HCT116 (cell line): ENCODE measurements around the gene PTBP1. TPM values are rescaled to one million over a fixed set of nuclear protein-coding genes. Genes with fewer than 3 reads are reported as not detected.

Experiments used
- ATAC-seq: fragments of 200-7000 bp; cut with Tn5 transposase; 2 replicates; pipeline ENCODE4 v1.9.1; 2020; ENCODE audit warnings: mild to moderate bottlenecking, moderate library complexity
- BruUV-seq: library from RNA; stranded (reverse); fragments of 400-500 nt; replicated peaks from 2 replicates; lab custom pipeline; 2021; lab: Mats Ljungman, UMichigan
- CTCF ChIA-PET: fragments of 300-600 bp; sonication (Branson Sonifier 250); formaldehyde crosslinking; loops from one replicate; lab custom pipeline; 2021; ENCODE audit warnings: antibody characterized with exemption; lab: Charles Lee
- POLR2A ChIA-PET: fragments of 300-600, 350-600 bp; sonication (Branson Sonifier 250); formaldehyde crosslinking; loops from one replicate; lab custom pipeline; 2021; ENCODE audit warnings: antibody characterized with exemption; lab: Charles Lee
- RAD21 ChIA-PET, 2 experiments: fragments of 300-600 bp; sonication (Branson Sonifier 250); formaldehyde crosslinking; loops; one replicate each; lab custom pipeline; 2023; ENCODE audit warnings: low total read pairs in 2 of 2; ENCODE audit not compliant: uncharacterized antibody in 2 of 2, unreplicated experiment in 2 of 2, low non-redundant PET in 1 of 2; lab: Charles Lee
- DNase-seq: peaks from one replicate; pipeline ENCODE4 v3.0.0-alpha.2; 2010; ENCODE audit warnings: low read depth, low spot score
- H2AFZ ChIP-seq: fragments of 200-600 bp; shearing (Covaris generic), sonication (generic); 2 replicates; pipeline ENCODE4 v1.6.1; 2017; ENCODE audit warnings: low read depth, mixed run types, mixed read lengths, antibody characterized with exemption, low read length; ENCODE audit not compliant: poor library complexity, severe bottlenecking
- H3K27ac ChIP-seq: 2 replicates; pipeline ENCODE4 v1.5.1; 2012; ENCODE audit warnings: low read depth, low read length
- H3K27me3 ChIP-seq: fragments of 200-600 bp; sonication (generic); 2 replicates; pipeline ENCODE4 v1.6.1; 2016; ENCODE audit warnings: mixed run types, low read length, mixed read lengths; ENCODE audit not compliant: insufficient read depth
- H3K36me3 ChIP-seq, 2 experiments: fragments of 200-500 bp in 1 of 2; fragments of 200-600 bp in 1 of 2; sonication (Bioruptor generic) in 1 of 2; sonication (generic) in 1 of 2; 2 replicates each; pipeline versions ENCODE4 v1.5.1 to v1.6.1; 2014 to 2016; ENCODE audit warnings: low read length in 2 of 2, inconsistent platforms in 1 of 2, mixed read lengths in 1 of 2, mixed run types in 1 of 2; ENCODE audit not compliant: insufficient read depth in 2 of 2, control insufficient read depth in 1 of 2
- H3K4me1 ChIP-seq, 2 experiments: fragments of 200-600 bp in 1 of 2; sonication (generic) in 1 of 2; 2 replicates each; pipeline versions ENCODE4 v1.5.1 to v1.6.1; 2012 to 2017; ENCODE audit warnings: low read length in 2 of 2, inconsistent platforms in 1 of 2, mild to moderate bottlenecking in 1 of 2, mixed read lengths in 1 of 2, mixed run types in 1 of 2, moderate library complexity in 1 of 2; ENCODE audit not compliant: insufficient read depth in 2 of 2, control insufficient read depth in 1 of 2
- H3K4me2 ChIP-seq: fragments of 200-600 bp; sonication (generic); 2 replicates; pipeline ENCODE4 v1.6.1; 2017; ENCODE audit warnings: mixed run types, low read length, mixed read lengths
- H3K4me3 ChIP-seq, 2 experiments: fragments of 200-600 bp in 1 of 2; sonication (generic) in 1 of 2; replicated peaks in 1 of 2; 2 replicates each; pipeline ENCODE4 v1.5.1; 2011 to 2016; ENCODE audit warnings: low read length in 2 of 2, control low read depth in 1 of 2, low read depth in 1 of 2, mild to moderate bottlenecking in 1 of 2, mixed read lengths in 1 of 2, mixed run types in 1 of 2
- H3K79me2 ChIP-seq: fragments of 200-600 bp; sonication (generic); 2 replicates; pipeline ENCODE4 v1.6.1; 2017; ENCODE audit warnings: mild to moderate bottlenecking, mixed run types, low read length, moderate library complexity, mixed read lengths; ENCODE audit not compliant: insufficient read depth
- H3K9ac ChIP-seq: fragments of 200-600 bp; sonication (generic); 2 replicates; pipeline ENCODE4 v1.6.1; 2016; ENCODE audit warnings: low read length, mixed read lengths
- H3K9me2 ChIP-seq: fragments of 200-600 bp; sonication (generic), shearing (Covaris generic); 2 replicates; pipeline ENCODE4 v1.6.1; 2017; ENCODE audit warnings: mixed run types, mild to moderate bottlenecking, moderate library complexity; ENCODE audit not compliant: insufficient read depth
- H3K9me3 ChIP-seq, 2 experiments: fragments of 200-500 bp in 1 of 2; fragments of 200-600 bp in 1 of 2; sonication (Bioruptor generic) in 1 of 2; sonication (generic) in 1 of 2; 2 replicates each; pipeline ENCODE4 v1.6.1; 2014 to 2017; ENCODE audit warnings: low read length in 2 of 2, mixed read lengths in 2 of 2, inconsistent platforms in 1 of 2, low read depth in 1 of 2, mild to moderate bottlenecking in 1 of 2, mixed run types in 1 of 2, moderate library complexity in 1 of 2; ENCODE audit not compliant: control insufficient read depth in 1 of 2, insufficient read depth in 1 of 2
- H4K20me1 ChIP-seq: fragments of 200-600 bp; sonication (generic), shearing (Covaris generic); 2 replicates; pipeline ENCODE4 v1.6.1; 2017; ENCODE audit warnings: mixed run types, mild to moderate bottlenecking, moderate library complexity; ENCODE audit not compliant: insufficient read depth
- CBX3 ChIP-seq: IDR thresholded peaks from 2 replicates; pipeline ENCODE4 v1.6.1; 2012; ENCODE audit warnings: low read depth
- CEBPB ChIP-seq: IDR thresholded peaks from 2 replicates; pipeline ENCODE4 v1.6.1; 2012; ENCODE audit warnings: low read depth
- FOSL1 ChIP-seq: IDR thresholded peaks from 2 replicates; pipeline ENCODE4 v1.6.1; 2012; ENCODE audit warnings: low read depth
- POLR2AphosphoS5 ChIP-seq: IDR thresholded peaks from 2 replicates; pipeline ENCODE4 v1.6.1; 2011; ENCODE audit warnings: mild to moderate bottlenecking, low read depth, low read length, moderate library complexity
- SIN3A ChIP-seq: IDR thresholded peaks from 2 replicates; pipeline ENCODE4 v1.6.1; 2012; ENCODE audit warnings: low read depth
- ZFX ChIP-seq: fragments of 450-650 bp; IDR thresholded peaks from 2 replicates; pipeline ENCODE4 v1.6.1; 2017
- ZNF274 ChIP-seq: fragments of 200-500 bp; sonication (Bioruptor generic); IDR thresholded peaks from 2 replicates; pipeline ENCODE4 v1.6.1; 2014; ENCODE audit warnings: mild to moderate bottlenecking, low read depth, low read length, inconsistent platforms
- intact Hi-C: fragments of 100-400 bp; cut with micrococcal nuclease; formaldehyde crosslinking; loops from 2 replicates; pipeline ENCODE4 v1.10.0; 2022
- total RNA-seq: library from RNA; stranded (reverse); gene quantifications from one replicate; pipeline ENCODE4 v1.2.1, GENCODE V29; 2021; ENCODE audit not compliant: unreplicated experiment
- TF ChIP-seq, protein P1 (sequence below): IDR thresholded peaks from 2 replicates; pipeline ENCODE4 v1.6.1; 2012; ENCODE audit warnings: low read depth
- TF ChIP-seq, protein P2 (sequence below): IDR thresholded peaks from 2 replicates; pipeline ENCODE4 v1.6.1; 2012

The PTBP1 gene
- total RNA-seq, 1 experiment from 2014 or later = 676 TPM

GRCh38 chr19:843836-844545 is 46.7 kb downstream of the PTBP1 start (continued):
- TF ChIP-seq, protein P1, sequence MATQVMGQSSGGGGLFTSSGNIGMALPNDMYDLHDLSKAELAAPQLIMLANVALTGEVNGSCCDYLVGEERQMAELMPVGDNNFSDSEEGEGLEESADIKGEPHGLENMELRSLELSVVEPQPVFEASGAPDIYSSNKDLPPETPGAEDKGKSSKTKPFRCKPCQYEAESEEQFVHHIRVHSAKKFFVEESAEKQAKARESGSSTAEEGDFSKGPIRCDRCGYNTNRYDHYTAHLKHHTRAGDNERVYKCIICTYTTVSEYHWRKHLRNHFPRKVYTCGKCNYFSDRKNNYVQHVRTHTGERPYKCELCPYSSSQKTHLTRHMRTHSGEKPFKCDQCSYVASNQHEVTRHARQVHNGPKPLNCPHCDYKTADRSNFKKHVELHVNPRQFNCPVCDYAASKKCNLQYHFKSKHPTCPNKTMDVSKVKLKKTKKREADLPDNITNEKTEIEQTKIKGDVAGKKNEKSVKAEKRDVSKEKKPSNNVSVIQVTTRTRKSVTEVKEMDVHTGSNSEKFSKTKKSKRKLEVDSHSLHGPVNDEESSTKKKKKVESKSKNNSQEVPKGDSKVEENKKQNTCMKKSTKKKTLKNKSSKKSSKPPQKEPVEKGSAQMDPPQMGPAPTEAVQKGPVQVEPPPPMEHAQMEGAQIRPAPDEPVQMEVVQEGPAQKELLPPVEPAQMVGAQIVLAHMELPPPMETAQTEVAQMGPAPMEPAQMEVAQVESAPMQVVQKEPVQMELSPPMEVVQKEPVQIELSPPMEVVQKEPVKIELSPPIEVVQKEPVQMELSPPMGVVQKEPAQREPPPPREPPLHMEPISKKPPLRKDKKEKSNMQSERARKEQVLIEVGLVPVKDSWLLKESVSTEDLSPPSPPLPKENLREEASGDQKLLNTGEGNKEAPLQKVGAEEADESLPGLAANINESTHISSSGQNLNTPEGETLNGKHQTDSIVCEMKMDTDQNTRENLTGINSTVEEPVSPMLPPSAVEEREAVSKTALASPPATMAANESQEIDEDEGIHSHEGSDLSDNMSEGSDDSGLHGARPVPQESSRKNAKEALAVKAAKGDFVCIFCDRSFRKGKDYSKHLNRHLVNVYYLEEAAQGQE = no peak
- TF ChIP-seq FOSL1 = no peak

DNA sequence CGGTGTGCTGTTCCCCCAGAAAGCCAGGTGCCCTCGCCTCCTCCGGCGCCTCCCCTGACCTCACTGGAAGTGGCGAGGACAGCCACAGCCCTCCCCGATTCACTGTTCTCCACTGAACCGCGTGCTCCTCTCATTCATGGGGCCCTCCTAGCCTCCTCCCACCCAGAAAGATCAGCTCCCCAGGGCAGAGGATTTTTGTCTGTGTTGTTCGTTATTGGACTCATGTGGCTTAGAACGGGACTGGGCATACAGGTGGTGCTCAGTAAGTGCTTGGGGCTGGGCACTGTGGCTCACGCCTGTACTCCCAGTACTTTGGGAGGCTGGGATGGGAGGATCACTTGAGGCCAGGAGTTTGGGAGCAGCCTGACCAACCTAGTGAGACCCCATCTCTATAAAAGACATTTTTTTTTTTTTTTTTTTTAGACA is 47.3 kb downstream of the PTBP1 start:
- Histone ChIP-seq H3K9me3 (no peaks in the 10 kb centered on the region), H3K4me2 (peak overlapping the region; percentile 98), H3K36me3 (no peaks in the 10 kb centered on the region), H3K79me2 (no peaks in the 10 kb centered on the region), H3K27ac (no peak overlapping the region), H3K9me2 (no peaks in the 10 kb centered on the region), H3K27me3 (no peaks in the 10 kb centered on the region; the same call in 1 of the 2 replicates), H2AFZ (no peak overlapping the region), H4K20me1 (no peaks in the 10 kb centered on the region), H3K9ac (no peak overlapping the region), H3K4me1 (peaks cover 12 to 19% of the 10 kb centered on the region in 2 experiments; a peak in 3 of 4 replicates), H3K4me3 (0 out of 4 replicates have a peak overlapping the region, but pooled peaks of 1 of the 2 experiments have one; percentile 8)
- ATAC-seq = peak; percentile 8; the same call in 1 of the 2 replicates
- RAD21 ChIA-PET = no interaction called here
- CTCF ChIA-PET = no interaction called here
- BruUV-seq = no TSS peak
- intact Hi-C loops = no loop called here
- no peak for DNase-seq
- POLR2A ChIA-PET = no interaction called here
- TF ChIP-seq ZFX (no peak), CEBPB (no peak), SIN3A (no peak), POLR2AphosphoS5 (no peak), CBX3 (no peak), ZNF274 (no peak)
- TF ChIP-seq, protein P1 = no peak
- TF ChIP-seq, protein P2, sequence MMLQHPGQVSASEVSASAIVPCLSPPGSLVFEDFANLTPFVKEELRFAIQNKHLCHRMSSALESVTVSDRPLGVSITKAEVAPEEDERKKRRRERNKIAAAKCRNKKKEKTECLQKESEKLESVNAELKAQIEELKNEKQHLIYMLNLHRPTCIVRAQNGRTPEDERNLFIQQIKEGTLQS = no peak
